CD4-positive, alpha-beta T cell treated with Interleukin-6 at 100 ng/mL for 8 hours (primary cell): ENCODE data around the gene DMRT3.
"Not testable (repeated sequence)": the region's sequence is repeated elsewhere in the genome, so short reads cannot be mapped to it uniquely, and the experiment has no call there.

ENCODE experiments used
- DNase-seq: peaks from one replicate; pipeline ENCODE4 v3.0.0-alpha.2; 2020; ENCODE audit warnings: mixed read lengths, low spot score

The DMRT3 gene

DNA sequence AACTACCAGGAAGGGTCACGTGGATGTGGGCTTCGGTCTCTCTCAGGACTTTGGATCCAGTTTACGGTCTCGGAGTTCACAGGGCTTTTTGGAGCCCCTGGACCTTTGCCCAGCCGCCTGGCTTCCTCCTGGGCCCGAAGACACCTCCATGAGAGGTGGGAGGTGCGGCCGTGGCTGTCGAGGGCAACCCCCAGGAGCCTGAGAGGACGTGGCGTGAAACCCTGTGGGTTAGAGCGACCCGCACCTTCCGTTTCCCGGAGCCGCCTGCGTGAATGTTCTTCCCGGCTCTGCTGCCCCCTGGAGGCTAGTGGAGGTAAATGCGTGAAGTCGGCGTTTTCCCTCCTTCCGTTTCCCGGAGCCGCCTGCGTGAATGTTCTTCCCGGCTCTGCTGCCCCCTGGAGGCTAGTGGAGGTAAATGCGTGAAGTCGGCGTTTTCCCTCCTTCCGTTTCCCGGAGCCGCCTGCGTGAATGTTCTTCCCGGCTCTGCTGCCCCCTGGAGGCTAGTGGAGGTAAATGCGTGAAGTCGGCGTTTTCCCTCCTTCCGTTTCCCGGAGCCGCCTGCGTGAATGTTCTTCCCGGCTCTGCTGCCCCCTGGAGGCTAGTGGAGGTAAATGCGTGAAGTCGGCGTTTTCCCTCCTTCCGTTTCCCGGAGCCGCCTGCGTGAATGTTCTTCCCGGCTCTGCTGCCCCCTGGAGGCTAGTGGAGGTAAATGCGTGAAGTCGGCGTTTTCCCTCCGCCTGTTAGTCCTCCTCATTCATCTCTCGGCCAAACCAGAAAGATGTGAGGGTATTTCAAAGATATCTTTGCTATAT is 22.1 kb downstream of the DMRT3 start:
- DNase-seq = not testable (repeated sequence)

DNA sequence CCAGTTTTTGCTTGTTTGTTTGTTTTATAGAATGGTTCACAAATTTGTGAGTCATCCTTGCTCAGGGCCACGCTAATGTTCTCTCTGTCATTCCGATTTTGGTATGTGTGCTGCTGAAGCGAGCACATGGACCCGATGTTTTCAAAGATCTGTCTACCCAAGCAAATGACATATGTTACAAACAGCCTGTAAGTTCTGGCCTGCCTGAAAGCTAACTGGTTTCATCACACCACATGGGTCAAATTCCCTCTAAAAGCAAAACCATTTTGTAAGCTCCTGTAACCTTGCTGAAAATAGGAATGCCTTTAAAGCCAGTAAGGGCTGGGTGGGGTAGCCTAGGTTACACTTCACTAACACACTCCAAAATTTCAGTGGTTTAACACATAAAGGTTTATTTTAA is 25.4 kb downstream of the DMRT3 start:
- DNase-seq = no peak

GRCh38 chr9:1002678-1003077 is 26.2 kb downstream of the DMRT3 start:
- DNase-seq = no peak

- peak; percentile 5 for DNase-seq
These were observed 28.7 kb downstream of the DMRT3 start for GRCh38 chr9:1005043-1005667.

DNA sequence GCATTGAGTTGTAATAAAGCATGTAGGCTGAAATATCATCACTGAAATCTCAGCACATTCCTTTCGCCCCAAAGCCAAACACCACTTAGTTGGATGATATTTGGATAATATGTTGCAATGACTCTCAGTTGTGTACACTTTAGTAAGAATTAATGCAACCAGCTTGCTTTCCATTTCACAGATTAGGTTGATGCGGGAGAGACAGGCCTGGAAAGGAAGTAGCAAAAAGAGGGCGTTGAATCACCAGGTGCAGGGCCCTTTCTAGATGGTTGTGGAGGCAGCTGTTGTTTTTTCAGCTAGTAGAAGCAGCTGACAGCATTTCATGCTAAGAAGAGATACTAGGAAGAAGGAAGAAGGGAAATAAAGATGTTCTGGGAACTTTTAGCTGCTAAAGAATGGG is 30.9 kb downstream of the DMRT3 start:
- DNase-seq = no peak

DNA sequence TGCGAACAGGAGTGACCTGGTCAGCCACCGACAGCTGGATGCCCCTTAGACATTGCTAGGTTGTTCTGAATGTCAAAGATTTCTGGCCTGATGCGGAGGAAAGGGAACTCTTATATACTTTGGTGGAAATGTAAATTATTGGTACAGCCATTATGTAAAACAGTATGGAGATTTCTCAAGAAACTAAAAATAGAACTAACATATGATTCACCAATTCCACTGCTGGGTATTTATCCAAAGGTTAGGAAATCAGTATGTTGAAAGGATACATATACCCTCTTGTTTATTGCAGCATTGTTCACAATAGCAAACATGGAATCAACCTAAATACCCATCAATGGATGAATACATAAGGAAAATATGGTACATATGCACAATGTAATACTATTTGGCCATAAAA is 31.8 kb downstream of the DMRT3 start:
- no peak for DNase-seq

- DNase-seq = peak; percentile 58
These were observed 32.7 kb downstream of the DMRT3 start for GRCh38 chr9:1009101-1009707.

DNA sequence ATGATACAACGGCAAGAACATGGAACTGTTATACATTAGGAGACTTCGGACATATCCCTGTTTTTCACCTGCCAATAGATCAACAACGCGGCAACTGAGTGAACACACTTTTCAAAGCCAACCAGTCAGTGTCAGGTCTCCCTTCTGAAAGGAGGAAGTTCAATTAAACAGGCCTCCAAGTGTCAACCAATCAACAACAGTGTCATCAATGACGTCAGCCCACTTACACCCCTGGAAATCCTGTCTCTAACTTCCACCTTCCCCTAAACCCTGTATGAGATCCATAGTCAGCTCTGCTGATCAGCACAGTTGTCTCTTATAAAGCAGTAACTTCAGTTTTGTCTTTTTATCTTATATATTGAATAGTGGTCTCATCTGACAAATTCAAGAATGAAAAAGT is 36.6 kb downstream of the DMRT3 start:
- DNase-seq = no peak

DNA sequence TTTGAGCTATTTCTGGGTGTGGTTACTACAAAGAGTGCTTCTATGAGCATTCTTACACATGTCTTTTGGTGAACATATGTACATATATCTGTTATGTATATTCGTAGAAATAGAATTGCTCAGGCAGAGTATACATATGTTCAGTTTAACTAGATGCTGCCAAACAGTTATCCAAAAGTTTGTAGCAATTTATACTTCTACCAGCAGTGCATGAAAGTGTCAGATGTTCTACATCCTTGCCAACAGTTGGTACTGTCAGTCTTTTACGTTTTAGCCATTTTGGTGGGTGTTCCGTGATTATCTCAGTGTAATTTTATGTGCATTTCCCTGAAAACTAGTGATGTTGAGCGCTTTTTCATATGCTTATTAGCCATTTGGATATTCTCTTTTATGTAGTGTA is 37.8 kb downstream of the DMRT3 start:
- no peak for DNase-seq

DNA sequence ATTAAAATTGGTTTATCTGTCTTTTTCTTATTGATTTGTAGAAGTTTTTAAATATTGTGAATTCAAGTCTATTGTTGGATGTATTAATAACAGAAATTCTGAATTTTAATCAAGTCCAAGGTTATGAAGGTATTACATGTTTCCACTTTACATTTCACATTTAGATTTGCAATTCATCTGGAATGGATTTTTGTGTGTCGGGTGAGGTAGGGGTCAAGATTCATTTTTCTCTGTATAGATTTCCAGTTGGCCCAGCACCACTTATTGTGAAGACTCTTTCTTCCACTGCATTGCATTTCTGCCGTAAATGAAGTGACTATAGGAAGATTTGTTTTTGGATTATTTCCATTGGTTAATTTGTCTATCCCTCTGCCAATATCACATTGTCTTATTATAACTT is 38.2 kb downstream of the DMRT3 start:
- no peak for DNase-seq

DNA sequence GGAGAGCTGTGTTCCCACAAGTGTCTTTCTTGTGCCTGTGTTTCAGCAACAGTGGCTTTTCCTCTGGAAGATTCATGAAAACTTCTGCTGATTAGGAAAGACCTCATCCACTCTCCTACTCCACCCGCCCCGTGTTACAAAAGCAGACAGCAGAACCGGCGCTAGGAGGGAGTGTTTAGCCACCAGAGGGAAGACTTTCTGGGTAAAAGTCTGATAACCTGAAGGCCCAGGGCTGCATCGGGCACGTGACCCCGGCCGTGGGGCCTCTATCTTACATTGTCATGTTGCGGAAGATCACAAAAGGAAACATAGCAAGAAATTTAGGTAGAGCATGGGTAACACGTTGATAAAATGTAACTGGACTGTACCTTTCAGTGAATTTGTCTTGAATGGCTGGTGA is 41.7 kb downstream of the DMRT3 start:
- DNase-seq = no peak

GRCh38 chr9:1024112-1024511 is 47.7 kb downstream of the DMRT3 start:
- no peak for DNase-seq

- DNase-seq = no peak
These were observed 48.7 kb downstream of the DMRT3 start for GRCh38 chr9:1025131-1025530.

GRCh38 chr9:1026219-1026618 is 49.8 kb downstream of the DMRT3 start:
- DNase-seq = no peak

- no peak for DNase-seq
These were observed 52.2 kb downstream of the DMRT3 start for GRCh38 chr9:1028501-1029190.

- no peak for DNase-seq
These were observed 55.6 kb downstream of the DMRT3 start for GRCh38 chr9:1031951-1032601.

DNA sequence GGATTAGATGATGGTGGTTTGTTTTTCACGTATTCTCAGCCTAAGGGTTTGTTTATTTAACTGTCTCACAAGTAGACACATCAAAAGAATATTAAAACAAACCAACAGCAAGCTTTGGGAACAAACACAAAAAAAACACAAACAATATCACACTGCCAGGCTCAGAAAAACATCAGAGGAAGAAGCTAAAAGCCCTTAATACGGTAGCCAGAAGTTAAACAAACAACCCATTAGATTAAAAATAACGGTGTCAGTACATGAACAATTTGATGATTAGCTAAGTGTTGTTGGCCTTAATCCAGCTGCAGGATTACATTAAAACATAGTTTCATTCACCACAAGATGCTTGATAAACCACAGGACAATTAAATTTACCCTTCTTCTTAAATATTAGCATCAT is 57.8 kb downstream of the DMRT3 start:
- DNase-seq = no peak

DNA sequence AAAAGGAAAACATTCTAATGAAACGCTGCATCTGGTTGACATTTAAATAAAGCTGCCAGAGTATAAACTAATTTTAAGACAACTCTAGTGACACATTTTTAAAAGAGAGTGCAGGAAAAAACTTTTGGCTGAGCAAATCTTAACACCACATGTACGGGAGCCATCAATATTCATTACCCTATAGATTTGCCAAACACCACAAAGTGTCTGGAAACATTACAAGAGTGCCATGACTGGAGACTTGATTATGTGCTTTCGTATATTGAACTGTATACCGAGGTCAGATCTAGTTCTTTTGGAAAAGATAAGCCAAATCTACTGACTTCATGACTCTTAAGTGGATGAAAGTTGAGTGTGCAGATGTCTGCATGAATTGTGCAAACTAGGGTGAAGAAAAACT is 63.1 kb downstream of the DMRT3 start:
- DNase-seq = no peak
